HG03095 (cell line): ENCODE results near the gene SYT3.

ENCODE experiments used
- ATAC-seq: cut with Tn5 transposase; IDR thresholded peaks from one replicate; pipeline ENCODE4 v1.9.1; 2021; ENCODE audit warnings: moderate library complexity; ENCODE audit not compliant: unreplicated experiment

SYT3 gene

DNA sequence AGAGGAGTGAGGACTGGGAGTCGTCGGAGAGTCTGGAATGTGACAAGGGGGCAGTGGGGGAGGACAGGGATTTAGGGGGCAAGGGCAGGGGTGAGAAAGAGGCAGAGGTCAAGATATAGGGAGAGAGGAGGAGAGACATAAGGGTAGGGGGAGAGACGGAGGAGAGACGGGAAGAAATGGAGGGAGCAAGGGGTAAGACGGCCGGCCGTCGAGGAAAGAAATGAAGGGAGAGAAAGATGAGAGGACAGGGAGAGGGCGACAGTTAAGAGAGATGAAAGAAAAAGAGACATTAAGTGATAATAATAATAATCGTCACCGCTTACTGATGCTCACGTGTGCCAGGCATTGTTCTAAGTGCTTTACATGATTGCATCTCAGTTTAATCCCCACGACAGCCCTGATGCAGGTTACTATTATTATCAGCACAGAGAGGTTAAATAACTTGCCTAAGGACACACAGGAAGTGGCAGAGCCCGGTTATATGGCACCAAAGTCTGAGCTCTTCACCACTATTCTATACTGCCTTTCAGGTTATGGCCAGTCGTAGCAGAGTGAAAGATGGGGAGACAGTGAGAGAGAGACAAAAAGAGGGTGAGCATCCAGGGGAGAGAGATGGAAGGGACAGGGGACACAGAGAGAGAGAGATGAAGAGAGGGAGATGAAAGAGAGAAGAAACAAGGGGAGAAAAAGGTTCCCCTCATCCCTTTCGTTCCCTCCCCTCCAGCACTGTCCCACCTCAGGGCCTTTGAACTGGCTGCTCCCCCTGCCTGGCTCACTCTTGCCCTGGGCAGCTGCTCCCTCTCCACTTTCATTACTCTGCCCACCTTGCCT, 23.2 kb upstream of the SYT3 start:
- ATAC-seq: no peak

DNA sequence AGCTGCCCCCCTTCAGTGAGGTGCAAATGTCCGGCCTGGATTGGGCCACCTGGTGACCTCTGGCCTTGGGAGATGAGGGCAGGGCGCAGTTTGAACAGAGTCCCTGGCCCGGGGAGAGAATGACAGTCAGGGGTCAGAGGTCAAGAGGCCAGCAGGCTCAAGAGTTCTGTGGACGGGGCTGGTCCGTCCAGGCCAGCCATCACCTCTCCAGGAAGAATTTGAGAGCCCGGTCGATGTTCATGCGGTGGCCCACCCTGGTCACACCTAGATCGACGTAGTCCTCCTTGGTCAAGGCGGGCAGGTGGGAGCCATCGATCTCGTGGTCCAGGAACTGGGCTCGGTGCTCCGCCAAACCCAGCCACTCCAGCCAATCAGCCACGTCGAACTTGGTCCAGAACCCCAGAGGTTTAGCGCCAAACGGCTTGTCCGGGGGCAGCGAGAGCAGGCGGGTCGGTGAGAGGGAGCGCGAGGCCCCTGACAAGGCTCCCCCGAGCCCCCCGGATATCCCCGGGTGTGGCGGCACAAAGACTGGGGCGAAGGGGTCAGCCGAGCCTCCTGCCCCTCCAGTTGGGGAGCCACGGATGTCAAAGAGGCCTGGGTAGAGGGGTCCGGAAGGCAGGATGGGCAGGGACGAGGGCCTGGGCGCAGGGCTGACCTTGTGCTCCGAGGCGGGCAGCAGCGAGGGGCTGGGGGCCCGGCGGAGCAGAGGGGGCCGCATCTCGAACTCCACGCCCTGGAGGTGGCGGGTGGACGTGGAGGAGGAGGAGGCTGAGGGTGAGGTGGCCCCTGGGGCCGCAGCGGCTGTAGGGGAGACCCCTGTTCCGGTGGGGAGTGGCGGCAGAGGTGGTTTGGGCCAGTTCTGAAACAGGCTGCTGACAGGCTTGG, 22.3 kb upstream of the SYT3 start:
- no peak for ATAC-seq

DNA sequence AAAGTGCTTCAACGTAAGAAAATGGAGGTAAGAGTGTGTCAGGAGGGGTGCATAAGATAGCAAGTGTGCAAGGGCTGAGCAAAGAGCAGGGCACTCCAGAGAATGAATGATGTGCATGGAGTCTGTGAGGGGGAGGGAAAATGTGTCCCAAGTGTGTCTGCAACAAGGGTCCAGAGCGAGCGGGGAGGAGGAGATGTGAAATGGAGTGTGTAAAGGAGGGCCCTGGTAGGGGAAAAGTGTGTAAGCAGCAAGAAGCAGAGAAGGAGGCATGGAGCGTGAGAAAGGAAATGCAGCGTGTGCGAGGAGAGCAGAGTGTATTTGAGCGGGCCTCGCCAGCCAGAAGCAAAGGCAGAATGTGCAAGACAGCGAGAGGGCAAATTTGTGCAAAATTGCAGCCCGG, 21.3 kb upstream of the SYT3 start:
- no peak for ATAC-seq

DNA sequence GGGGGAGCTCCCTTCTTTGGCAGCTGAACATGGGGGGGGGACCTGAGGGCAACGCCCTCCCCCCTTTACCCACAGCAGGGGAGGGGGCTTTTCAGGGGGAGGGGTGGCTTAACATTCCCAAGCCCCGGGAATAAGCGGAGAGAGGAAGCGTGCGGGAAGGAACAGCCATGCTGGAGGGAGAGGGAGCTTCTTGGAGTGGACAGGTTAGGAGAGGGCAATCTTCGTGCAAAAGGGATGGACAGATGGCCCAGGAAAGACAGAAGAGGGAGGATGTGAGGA, 20.3 kb upstream of the SYT3 start:
- no peak for ATAC-seq

DNA sequence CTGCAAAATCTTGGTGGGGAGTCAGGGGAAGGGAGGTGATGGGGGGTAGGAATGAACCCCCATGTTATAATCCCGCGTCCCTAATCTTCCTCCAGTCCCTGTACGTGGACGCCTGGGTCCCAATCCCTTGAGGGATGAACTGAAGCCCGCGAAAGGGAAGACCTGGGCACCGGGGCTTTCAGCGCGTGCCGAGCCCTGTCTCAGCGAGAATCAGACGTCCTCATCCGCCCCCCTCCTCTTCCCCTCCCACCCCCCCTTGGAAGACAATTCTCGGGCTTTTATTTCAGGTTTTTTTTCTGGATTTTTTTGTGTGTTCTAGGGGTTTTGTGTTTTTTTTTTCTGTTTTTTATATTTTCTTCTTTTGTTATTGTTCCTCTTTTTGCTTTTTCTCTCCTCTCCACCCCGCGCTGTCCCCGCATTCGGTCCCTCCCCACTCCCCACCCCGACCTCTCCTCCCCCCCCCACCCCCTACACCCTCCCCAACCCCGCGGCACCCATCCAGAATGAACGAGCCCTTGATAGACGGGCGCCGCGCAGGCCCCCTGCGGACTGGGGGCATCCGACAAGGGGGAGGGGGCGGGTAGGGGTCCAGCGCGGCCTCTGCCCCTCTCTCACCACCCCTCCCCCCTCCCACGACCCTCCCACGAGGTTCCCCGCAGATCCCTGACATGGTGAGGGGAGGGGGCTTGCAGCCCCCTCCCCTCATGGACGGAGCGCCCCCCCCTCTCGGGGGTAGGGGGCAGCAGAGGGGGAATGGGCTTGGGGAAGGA, 19.8 kb upstream of the SYT3 start:
- no peak for ATAC-seq

DNA sequence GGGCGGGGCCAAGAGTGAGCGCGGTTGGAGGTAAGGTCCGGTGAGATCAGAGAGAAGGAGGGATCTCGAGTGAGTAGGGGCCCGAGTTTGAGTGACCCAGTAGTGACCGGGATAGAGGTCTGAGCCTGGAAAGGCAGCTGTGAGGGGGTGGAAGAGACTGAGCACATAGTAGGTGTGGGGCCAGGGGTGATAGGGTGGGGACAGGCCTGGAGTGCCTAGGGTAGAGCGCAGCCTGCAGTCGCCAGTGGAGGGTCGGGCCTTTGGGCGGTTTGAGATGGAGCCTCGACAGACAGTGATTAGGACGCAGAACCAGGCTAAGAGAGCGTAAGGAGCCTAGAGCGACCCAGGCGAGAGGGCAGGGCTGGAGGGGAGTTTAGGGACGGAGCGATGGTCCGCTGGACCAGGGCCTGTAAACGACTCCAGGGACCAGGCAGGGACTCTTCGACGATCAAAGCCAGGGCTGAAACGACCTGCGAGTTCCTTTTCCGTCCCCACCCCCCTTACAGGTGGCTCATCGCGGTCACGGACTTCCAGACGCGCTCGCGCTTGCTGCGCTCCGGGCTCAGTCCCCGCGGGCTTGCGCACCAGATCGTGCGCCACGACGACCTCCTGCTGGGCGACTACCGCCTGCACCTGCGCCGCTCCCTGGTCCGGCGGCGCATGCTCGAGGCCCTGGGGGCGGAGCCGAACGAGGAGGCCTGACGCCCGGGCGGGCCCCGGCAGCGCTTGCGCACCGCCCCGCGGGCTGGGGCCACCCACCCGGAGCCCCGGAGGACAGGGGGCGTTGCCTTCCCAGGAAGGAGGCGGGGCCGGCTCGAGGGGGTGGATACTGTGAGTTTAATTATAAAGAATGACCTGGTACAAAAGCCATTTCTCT, 19.0 kb upstream of the SYT3 start:
- no peak for ATAC-seq

DNA sequence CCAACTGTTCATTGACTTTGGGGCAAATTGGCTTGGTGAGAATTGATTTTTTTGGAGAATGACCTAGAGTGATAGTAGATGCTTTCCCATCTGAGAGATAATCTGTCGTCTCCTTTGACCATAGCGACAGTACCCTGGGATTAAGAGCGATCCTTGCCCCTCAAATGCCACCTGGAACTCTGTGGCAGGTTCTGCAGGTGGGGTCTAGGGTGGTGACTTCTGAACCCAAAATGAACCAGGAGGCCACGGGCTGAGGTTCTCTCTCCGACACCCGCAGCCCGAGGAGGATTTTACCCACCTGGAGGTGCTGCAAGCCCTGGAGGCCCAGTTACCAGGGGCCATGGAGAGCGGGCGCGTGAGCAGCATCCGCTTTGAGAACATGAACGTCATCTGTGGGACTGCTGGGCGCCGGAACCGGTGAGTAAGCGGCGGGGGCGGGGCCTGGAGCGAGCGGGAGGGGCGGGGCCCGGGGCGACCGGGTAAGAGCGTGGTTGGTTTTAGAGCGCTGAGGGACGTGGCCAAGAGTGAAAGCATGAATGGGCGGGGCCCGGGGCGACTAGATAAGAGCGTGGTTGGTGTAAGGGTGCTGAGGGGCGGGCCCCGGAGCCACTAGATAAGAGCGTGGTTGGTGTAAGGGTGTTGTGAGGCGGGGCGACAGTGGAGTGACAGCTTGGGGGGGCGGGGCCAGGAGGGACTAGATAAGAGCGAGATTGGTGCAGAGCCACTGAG, 18.2 kb upstream of the SYT3 start:
- ATAC-seq: no peak

DNA sequence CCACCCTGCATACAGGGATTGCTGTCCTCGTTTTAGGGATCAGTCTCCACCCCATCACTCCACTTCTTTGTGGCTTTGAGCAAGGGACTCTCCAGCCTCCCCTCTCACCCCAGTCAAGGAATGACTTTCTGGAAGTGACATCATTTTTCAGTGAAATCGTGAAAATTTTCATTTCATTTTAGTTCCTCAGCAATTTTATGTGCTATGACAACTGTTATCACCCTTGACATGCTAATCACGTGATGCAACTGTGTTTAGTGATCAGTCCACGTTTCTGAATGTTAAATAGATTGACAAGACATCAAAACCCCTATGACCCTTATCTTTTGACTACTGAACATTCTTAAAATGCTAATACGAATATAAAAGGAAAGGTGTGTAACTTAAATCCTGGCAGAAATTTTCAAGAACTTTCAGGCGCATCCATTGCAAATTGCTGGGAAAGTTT, 17.6 kb upstream of the SYT3 start:
- ATAC-seq: no peak

DNA sequence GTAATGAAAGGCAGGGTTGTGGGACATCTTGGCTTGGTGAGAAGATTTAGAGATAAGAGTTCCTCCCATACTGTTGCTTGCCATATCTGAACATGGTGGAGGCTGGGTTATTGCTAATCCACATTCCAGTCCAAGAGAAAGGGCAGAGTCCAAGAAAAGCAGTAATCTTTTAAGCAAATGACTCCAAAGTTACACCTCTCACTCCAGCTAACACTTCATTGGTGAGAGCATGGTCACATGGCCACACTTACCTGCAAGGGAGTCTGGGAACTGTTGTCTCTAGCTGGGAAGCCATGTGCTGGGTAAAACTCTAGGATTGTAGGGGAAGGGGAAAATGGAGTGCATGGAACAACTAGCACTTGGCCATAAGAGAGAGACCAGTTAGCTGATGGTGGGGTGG, 15.2 kb upstream of the SYT3 start:
- ATAC-seq: no peak

DNA sequence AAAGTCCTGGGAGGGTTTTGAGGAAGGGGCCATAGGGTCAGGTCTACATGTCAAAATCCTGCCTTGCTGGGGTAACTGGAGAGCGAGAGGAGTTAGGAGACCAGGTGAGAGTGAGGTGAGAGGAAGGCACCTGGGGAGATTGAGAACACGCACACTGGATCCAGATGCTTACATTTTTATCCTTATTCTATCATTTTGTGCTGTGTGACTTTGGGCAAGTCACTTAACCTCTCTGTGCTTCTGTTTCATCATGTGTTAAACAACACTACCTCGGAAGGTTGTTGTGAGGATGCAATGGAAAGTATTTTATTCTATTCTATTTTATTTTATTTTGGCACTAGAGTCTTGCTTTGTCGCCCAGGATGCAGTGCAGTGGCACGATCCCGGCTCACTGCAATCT, 13.0 kb upstream of the SYT3 start:
- ATAC-seq: no peak

DNA sequence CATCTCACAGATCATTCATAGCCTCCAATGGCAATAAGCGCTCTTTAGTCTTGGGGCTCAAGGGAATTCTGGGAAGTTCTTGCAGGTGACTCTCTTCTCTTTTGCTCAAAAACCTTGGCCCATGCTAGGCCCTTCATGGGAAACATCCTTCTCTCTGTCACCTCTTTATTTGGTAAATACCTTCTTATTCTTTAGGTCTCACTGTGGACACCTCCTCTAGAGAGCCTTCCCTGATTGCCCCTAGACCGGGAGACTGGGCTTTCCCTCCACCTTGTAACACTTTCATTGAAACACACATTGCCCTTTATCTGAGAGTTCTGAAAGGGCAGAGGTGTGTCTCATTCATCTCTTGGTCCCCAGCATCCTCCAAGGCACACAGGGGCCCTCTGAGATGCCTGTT, 11.5 kb upstream of the SYT3 start:
- no peak for ATAC-seq

DNA sequence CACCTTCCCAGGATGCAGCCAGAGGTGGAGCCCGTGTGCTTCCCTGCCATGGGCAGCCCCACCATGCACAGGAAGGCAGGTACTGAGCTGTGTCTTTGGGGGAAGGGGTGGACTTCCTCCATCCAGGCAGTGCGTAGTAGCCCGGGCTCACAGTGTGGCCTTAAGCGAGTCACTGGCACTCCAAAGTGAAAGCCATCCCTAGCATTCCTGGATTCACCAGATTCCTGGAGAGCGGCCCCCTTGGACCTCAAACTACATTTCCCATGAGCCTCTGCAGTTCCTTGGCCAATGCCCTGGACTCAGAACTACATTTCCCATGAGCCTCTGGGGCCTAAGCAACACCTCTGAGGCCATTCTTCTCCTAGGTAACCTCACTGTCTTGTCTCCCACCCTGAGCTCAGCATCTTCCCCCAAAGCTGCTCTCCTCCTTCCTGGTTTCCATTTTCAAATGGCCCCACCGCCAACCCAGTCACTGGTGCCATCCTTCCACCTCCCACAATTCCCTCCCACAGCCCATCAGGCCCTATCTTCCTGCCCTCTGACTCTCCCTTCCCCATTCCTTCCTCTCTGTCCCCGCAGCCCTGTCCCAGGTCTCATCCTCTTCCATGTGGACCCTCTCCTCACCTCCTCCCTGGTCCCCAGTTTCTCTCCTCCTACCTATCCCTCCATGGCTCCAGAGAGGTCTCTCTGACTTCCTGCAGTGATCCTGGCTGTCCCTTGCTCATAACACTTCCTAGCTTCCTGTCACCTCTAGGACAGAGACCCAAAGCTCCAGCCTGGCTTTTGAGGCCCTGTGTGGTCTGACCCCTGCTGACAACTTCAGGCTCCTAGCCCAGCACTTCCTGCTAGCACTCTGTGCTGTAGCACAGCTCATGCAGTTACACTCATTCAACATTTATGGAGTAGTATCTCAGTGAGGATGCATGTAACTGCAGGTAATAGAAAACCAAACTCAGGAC, 10.0 kb upstream of the SYT3 start, which contains the start of gene C19orf81:
Gene C19orf81, plus strand, starts transcription at position 13 of the 959 bp plus-strand sequence. Its CDS starts 0 bp downstream, at position 13.
- ATAC-seq: no peak

DNA sequence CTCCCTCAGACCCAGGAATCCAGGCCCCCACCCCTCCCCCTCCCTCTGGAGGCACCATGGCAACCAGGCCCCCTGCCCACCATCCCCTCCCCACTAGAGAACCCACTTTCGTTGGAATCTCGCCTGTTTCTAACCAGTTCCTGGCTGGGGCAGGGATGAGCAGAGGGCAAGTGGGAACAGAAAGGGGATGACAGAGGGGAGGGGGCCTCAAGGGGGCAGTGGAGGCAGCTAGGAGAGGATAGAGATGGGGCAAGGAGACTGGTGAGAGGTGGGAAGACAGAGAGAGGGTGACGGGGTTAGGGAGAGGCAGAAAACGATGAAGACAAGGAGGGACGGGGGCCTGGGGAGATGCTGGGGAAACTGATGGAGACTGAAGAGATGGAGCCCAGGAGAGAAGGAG, 9.0 kb upstream of the SYT3 start:
- ATAC-seq: no peak

DNA sequence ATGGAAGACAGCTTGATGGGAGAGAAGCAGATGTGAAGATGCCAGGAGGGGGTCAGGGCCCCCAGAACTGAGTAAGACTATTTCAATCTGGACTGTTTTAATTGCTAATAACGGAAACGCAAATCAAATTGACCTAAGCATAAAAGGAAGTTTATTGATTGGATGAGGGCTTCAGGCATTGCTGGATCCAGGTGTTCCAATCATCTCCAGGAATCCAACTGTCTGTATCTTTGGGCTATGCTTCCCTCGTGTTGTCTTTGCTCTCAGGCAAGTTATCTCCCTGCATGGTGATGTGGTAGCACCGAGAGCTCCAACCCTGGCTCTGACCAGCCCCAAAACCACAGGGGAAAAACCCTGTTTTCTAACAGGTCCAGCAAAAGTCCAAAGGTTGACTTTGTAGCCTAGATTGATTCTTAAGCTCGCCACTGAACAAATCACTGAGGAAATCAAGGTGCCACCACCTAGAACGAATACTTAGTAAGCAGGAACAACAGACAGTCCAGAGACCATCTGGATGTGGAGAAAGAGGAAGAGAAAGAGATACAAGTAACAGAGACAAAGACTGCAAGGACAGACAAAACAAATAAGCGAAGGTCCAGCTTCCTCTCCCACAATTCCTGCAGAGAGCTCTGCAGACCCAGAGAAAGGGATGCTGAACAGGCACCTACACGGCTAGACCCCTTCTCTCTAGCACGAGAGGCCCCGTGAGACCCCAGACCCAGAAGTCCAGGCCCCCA, 8.4 kb upstream of the SYT3 start:
- no peak for ATAC-seq

DNA sequence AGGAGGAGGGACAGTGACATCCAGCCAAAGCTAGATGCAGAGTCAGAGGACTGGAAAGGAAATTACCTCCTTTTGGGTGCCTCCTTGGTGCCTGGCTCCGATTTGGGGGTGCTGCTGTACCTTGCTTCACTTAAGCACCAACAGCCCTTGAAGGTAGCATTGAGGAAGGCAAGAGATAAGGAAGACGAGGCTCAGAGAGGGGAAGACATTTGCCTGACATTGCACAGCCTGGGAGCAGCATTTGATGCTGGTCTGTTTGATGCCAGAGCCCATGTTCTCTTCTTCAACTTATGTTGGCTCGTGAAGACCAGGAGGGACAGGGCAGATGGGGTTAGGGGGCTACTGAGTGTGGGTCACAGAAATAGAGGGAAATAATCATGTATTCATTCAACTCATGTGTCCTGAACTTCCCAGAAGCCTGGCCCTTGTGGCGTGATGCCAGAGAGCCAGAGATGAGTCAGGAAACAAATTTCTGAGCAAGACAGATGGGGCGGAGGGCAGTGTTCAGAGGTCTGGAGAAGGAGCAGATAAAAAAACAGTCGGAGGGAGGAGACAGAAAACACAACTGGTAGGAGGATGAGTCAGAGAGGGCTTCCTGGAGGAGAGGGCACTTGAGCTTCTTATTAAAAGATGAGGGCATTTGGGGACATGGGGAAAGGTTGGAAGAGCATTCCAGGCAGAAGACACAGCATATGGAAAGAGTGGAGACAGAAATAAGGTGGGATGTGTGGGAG, 6.6 kb upstream of the SYT3 start:
- no peak for ATAC-seq

DNA sequence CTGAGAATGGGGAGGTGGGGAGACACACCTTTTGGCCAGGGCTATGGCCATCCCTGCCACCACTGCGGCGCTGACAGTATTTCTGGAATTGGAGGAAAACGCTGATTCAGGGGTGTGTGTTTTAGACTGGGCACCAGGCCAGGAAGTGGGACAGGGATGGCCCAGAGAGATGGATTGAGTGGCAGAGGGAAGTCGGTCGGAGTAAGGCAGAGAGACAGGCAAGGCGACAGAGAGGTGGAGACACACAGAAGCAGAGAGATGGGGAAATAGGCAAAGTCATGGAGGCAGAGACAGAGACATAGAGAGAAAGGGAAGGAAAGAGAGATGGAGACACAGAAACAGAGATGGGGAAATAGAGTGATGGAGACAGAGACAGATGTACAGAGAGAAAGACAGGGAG, 5.4 kb upstream of the SYT3 start:
- no peak for ATAC-seq

DNA sequence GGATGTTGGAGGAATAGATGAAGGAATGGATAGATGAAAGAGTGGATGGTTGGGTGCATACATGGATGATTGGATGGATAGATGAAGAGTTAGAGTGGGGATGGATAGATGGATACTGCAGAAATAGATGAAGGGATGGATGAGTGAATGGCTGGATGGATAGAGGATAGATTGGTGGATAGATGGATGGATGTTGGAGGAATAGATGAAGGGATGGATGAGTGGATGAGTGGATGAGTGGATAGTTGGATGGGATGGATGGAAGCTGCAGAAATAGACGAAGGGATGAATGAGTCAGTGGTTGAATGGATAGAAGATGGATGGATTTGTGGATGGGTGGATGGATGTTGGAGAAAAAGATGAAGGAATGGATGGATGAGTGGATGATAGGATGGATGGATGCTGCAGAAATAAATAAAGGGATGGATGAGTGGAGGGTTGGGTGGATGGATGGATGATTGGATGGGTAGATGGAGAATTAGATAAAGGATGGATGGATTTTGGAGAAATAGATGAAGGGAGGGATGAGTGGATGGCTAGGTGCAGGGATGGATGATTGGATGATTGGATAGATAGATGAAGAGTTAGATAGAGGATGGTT, 4.7 kb upstream of the SYT3 start:
- no peak for ATAC-seq
